MCF 10A (cell line): ENCODE measurements around the gene STIM2. TPM values are rescaled to one million over a fixed set of nuclear protein-coding genes. Genes with fewer than 3 reads are reported as not detected.
"Not testable (repeated sequence)": the region's sequence is repeated elsewhere in the genome, so short reads cannot be mapped to it uniquely, and the experiment has no call there.

Experiments
- Bru-seq: library from RNA; stranded (reverse); fragments of 400-500 nt; gene quantifications from one replicate; lab custom pipeline; 2021; lab: Mats Ljungman, UMichigan
- BruChase-seq, 2 experiments: library from RNA; stranded (reverse); fragments of 400-500 nt; gene quantifications; one replicate each; lab custom pipeline; 2021; lab: Mats Ljungman, UMichigan
- BruUV-seq: library from RNA; stranded (reverse); fragments of 400-500 nt; replicated peaks from 2 replicates; lab custom pipeline; 2021; lab: Mats Ljungman, UMichigan
- CTCF ChIA-PET: fragments of 300-600 bp; sonication (Branson Sonifier 250); formaldehyde crosslinking; extraction: SDS; loops from one replicate; lab custom pipeline; 2021; ENCODE audit warnings: antibody characterized with exemption, inconsistent platforms; lab: Yijun Ruan, JAX
- POLR2A ChIA-PET: fragments of 300-600, 350-650 bp; sonication (Branson Sonifier 250); formaldehyde crosslinking; extraction: SDS; loops from one replicate; lab custom pipeline; 2020; ENCODE audit warnings: antibody characterized with exemption, inconsistent platforms; lab: Yijun Ruan, JAX
- DNase-seq: peaks from one replicate; pipeline ENCODE4 v3.0.0-alpha.2; 2018; ENCODE audit not compliant: unreplicated experiment
- H3K27ac Mint-ChIP-seq: one replicate; pipeline ENCODE4 v1.8.0; 2022; ENCODE audit warnings: mild to moderate bottlenecking, low read depth, mixed read lengths; ENCODE audit not compliant: unreplicated experiment
- H3K27me3 Mint-ChIP-seq: one replicate; pipeline ENCODE4 v1.8.0; 2022; ENCODE audit warnings: mixed read lengths; ENCODE audit not compliant: insufficient read depth, unreplicated experiment
- H3K36me3 Mint-ChIP-seq: one replicate; pipeline ENCODE4 v1.8.0; 2022; ENCODE audit warnings: mild to moderate bottlenecking, moderate library complexity, mixed read lengths; ENCODE audit not compliant: insufficient read depth, unreplicated experiment
- H3K4me1 Mint-ChIP-seq: one replicate; pipeline ENCODE4 v1.8.0; 2022; ENCODE audit warnings: mixed read lengths; ENCODE audit not compliant: insufficient read depth, unreplicated experiment
- H3K4me3 Mint-ChIP-seq: one replicate; pipeline ENCODE4 v1.8.0; 2022; ENCODE audit warnings: mild to moderate bottlenecking, moderate library complexity, mixed read lengths; ENCODE audit not compliant: unreplicated experiment
- H3K9me3 Mint-ChIP-seq: one replicate; pipeline ENCODE4 v1.8.0; 2022; ENCODE audit warnings: mixed read lengths; ENCODE audit not compliant: unreplicated experiment
- intact Hi-C: fragments of 100-400 bp; cut with micrococcal nuclease; formaldehyde crosslinking; loops from 2 replicates; pipeline ENCODE4 v1.14.1; 2022
- long read RNA-seq: library from polyadenylated mRNA; stranded (forward); transcript quantifications from one replicate; pipeline ENCODE4 v2.0.0, GENCODE V29; 2022
- total RNA-seq: library from RNA; stranded (reverse); gene quantifications from 2 replicates; pipeline ENCODE4 v1.2.3, GENCODE V29; 2022
- TF ChIP-seq, protein P1 (sequence below): fragments of 200-600 bp; IDR thresholded peaks from one replicate; pipeline ENCODE4 v1.8.0; 2022; ENCODE audit warnings: antibody characterized with exemption, mild to moderate bottlenecking; ENCODE audit not compliant: unreplicated experiment

Gene STIM2
- total RNA-seq = 17.4 and 18.5 TPM in 2 replicates
- Bru-seq, nascent RNA = percentile 54 among the genes with signal in this experiment
- BruChase-seq, experiment 1, labeled RNA remaining after a 6-hour chase = percentile 53 among the genes with signal in this experiment
- BruChase-seq, experiment 2, labeled RNA remaining after a 2-hour chase = percentile 55 among the genes with signal in this experiment
- long read RNA-seq, full-length matches to known transcripts = 17 of 39 reads
- long read RNA-seq, partial matches to known transcripts = 3 of 39 reads
- long read RNA-seq, other reads (novel, unspliced or antisense) = 19 of 39 reads

DNA sequence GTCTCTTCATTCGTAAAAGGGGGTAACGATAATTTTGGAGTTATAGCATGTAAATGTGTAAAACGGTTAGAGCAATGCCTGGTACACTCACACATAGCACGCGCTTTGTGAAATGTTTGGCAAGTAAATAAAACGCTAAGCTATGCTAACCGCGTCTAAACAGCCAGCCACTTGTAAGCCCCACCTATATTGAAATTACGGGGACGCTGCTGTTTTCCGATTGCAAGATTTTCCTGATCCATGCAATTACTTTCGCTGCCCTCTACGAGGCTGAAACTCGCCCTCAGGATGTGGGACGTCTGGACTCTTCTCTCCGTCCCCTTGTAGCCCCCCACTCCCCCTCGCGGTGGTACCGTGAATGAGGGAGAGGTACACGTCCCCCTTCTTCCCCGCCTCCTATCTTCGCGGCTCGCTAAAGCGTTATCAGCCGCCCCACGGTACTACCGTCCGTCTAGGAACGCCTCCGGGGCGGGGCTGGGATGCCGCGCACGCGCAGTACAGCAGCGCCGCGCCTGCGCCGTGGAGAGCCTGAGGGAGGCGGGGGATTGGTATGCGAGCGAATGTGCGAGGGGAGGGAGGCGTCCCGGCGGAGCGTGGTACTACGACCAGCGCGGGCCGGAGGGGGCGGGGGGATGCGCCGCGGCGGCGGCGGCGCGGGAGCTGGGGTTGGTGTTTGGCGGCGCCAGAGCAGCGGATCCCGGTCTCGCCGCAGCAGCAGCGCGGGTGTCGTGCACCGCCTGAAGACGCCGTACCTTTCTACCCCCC is at the start of gene STIM2:
Gene STIM2, plus strand, starts transcription at position 685 of the 765 bp plus-strand sequence.
- Mint-ChIP-seq H3K27ac (peak within 1 kb of the TSS; percentile 95), H3K27me3 (no peaks in the 10 kb centered on the region), H3K4me1 (peaks cover 43% of the 10 kb centered on the region), H3K36me3 (no peaks in the 10 kb centered on the region), H3K9me3 (no peaks in the 10 kb centered on the region), H3K4me3 (peak within 1 kb of the TSS; percentile 88)
- ChIA-PET POLR2A (interaction anchor here (0.5 to 6.5 kb wide), 20 partner anchors 12 to 1070 kb away, joined by 3 to 97 read pairs (median 4); partner anchors contain the start of genes RBPJ, SMIM20 and TBC1D19), CTCF (interaction anchor here (0.6 to 2.7 kb wide), 7 partner anchors 34 to 1045 kb away, joined by 3 to 8 read pairs (median 3); no protein-coding TSS in a partner anchor)
- BruUV-seq = no TSS peak
- DNase-seq = peak; percentile 97
- intact Hi-C loops = loop anchor here (2.0 kb wide), 1 partner anchor 150 kb away; no protein-coding TSS in a partner anchor
- TF ChIP-seq, protein P1, sequence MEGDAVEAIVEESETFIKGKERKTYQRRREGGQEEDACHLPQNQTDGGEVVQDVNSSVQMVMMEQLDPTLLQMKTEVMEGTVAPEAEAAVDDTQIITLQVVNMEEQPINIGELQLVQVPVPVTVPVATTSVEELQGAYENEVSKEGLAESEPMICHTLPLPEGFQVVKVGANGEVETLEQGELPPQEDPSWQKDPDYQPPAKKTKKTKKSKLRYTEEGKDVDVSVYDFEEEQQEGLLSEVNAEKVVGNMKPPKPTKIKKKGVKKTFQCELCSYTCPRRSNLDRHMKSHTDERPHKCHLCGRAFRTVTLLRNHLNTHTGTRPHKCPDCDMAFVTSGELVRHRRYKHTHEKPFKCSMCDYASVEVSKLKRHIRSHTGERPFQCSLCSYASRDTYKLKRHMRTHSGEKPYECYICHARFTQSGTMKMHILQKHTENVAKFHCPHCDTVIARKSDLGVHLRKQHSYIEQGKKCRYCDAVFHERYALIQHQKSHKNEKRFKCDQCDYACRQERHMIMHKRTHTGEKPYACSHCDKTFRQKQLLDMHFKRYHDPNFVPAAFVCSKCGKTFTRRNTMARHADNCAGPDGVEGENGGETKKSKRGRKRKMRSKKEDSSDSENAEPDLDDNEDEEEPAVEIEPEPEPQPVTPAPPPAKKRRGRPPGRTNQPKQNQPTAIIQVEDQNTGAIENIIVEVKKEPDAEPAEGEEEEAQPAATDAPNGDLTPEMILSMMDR = no peak

DNA sequence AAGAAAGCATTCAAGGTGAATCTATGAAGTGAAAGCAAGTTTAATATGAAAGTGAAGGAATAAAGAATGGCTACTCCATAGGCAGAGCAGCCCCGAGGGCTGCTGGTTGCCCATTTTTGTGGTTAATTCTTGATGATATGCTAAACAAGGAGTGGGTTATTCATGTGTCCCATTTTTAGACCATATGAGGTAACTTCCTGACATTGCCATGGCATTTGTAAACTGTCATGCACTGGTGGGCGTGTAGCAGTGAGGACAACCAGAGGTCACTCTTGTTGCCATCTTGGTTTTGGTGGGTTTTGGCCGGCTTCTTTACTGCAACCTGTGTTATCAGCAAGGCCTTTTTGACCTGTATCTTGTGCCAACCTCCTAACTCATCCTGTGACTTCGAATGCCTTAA is 49.1 kb upstream of the STIM2 start:
- DNase-seq, H3K4me1 Mint-ChIP-seq, BruUV-seq, H3K9me3 Mint-ChIP-seq, intact Hi-C loops, H3K36me3 Mint-ChIP-seq, POLR2A ChIA-PET, CTCF ChIA-PET, H3K27ac Mint-ChIP-seq, H3K27me3 Mint-ChIP-seq, H3K4me3 Mint-ChIP-seq: not testable (repeated sequence)

DNA sequence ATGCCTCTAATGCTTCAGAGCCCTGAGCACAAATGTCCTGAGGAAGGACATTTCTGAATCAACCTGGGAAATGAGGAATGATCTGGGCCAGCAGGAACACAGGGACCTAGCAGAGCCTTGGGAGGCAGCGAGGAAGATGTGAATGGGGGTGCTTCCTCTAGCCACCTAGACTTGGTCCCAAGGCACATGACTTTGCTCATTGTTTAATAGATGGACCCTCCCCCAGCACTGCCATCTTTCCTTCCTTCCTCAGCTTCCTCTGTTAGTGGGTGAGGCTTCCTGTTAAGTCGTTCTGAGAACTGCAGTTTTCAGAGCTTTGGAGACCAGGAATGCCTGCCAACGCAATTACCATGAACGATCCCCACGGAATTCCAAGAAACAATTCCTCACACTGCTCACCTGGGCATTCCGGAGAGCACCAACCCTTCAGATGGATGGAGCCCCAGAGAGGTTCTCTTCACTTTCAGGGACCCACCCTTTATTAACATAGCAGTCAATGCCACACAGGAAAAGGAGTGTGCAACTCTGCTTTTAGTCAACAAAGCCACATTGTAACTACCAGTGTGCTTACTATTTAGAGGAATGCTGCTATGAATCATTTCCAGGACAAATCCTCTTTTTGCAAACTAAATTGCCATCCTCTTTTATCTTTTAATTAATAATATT is 48.5 kb upstream of the STIM2 start:
- Mint-ChIP-seq H3K36me3 (no peaks in the 10 kb centered on the region), H3K4me3 (no peak overlapping the region), H3K9me3 (peaks cover 9% of the 10 kb centered on the region), H3K27ac (no peak overlapping the region), H3K4me1 (peaks cover 5% of the 10 kb centered on the region), H3K27me3 (no peaks in the 10 kb centered on the region)
- DNase-seq = no peak
- ChIA-PET CTCF (interaction anchor here (1.6 kb wide), 1 partner anchor 13 kb away, joined by 4 read pairs; no protein-coding TSS in a partner anchor), POLR2A (no interaction called here)
- no TSS peak for BruUV-seq
- intact Hi-C loops = no loop called here
- TF ChIP-seq, protein P1 = no peak

DNA sequence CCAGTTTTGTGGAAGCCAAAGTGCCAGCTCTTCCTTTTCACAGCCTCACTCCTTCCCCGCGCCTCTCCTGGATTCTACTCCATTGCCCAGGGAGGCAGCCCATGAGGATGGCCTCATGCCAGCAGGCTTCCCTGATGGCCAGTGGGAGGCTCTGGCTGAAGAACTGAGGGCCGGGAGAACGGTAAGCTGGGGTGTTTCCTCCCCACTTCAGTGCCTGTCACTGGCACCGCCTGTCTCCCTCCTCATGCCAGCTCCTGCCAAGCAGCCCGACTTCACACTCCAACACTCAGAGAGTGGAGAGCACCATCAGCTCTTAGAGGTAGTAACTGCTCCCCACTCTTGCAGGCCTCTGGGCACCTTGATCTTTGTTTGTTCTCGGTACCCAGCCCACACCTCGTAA is 46.9 kb upstream of the STIM2 start:
- Mint-ChIP-seq H3K4me1 (peaks cover 5% of the 10 kb centered on the region), H3K27ac (no peak overlapping the region), H3K36me3 (no peaks in the 10 kb centered on the region), H3K4me3 (no peak overlapping the region), H3K9me3 (peaks cover 9% of the 10 kb centered on the region), H3K27me3 (no peaks in the 10 kb centered on the region)
- POLR2A ChIA-PET = interaction anchor here (1.2 kb wide), 1 partner anchor 15 kb away, joined by 4 read pairs; no protein-coding TSS in a partner anchor
- BruUV-seq = no TSS peak
- CTCF ChIA-PET = interaction anchor here (0.7 to 1.6 kb wide), 3 partner anchors 15 to 196 kb away, joined by 3 to 4 read pairs (median 3); no protein-coding TSS in a partner anchor
- intact Hi-C loops = no loop called here
- TF ChIP-seq, protein P1 = no peak
- no peak for DNase-seq
